Upper lobe of right lung (tissue), 1 donor: ENCODE results near the gene OR56B4. TPM values are rescaled to one million over a fixed set of nuclear protein-coding genes. Genes with fewer than 3 reads are reported as not detected.

Experiments used
- ATAC-seq: fragments of 200-7000 bp; cut with Tn5 transposase; one replicate; pipeline ENCODE4 v1.9.1; 2020; ENCODE audit warnings: mild to moderate bottlenecking, moderate library complexity
- DNase-seq: peaks from one replicate; pipeline ENCODE4 v3.0.0-alpha.2; 2020
- H3K27ac ChIP-seq: fragments of 200-600 bp; one replicate; pipeline ENCODE4 v1.8.0; 2022
- H3K27me3 ChIP-seq: fragments of 200-600 bp; one replicate; pipeline ENCODE4 v1.8.0; 2022; ENCODE audit warnings: mild to moderate bottlenecking
- H3K36me3 ChIP-seq: fragments of 200-600 bp; one replicate; pipeline ENCODE4 v1.8.0; 2022
- H3K4me1 ChIP-seq: fragments of 200-600 bp; one replicate; pipeline ENCODE4 v1.8.0; 2022
- H3K4me3 ChIP-seq: fragments of 200-600 bp; one replicate; pipeline ENCODE4 v1.8.0; 2022; ENCODE audit warnings: mild to moderate bottlenecking
- H3K9me3 ChIP-seq: fragments of 200-600 bp; one replicate; pipeline ENCODE4 v1.8.0; 2022
- CTCF ChIP-seq: fragments of 200-600 bp; IDR thresholded peaks from one replicate; pipeline ENCODE4 v1.8.0; 2022; ENCODE audit warnings: antibody characterized with exemption
- intact Hi-C: fragments of 100-400 bp; cut with DNase I; formaldehyde crosslinking; loops from one replicate; pipeline ENCODE4 v1.11.0; 2022
- total RNA-seq: library from RNA; stranded (reverse); fragmentation: NEBNext Ultra II Directional; extraction: Animal tissue kit (Norgen Biotek cat#: 25700); gene quantifications from one replicate; pipeline ENCODE4 v1.2.1, GENCODE V29; 2021
- donor health status: DM: no; HTN: yes; CAD: no; lungs with severe emphysema.

Gene OR56B4
- total RNA-seq, 1 donor from 2014 or later: not detected

DNA sequence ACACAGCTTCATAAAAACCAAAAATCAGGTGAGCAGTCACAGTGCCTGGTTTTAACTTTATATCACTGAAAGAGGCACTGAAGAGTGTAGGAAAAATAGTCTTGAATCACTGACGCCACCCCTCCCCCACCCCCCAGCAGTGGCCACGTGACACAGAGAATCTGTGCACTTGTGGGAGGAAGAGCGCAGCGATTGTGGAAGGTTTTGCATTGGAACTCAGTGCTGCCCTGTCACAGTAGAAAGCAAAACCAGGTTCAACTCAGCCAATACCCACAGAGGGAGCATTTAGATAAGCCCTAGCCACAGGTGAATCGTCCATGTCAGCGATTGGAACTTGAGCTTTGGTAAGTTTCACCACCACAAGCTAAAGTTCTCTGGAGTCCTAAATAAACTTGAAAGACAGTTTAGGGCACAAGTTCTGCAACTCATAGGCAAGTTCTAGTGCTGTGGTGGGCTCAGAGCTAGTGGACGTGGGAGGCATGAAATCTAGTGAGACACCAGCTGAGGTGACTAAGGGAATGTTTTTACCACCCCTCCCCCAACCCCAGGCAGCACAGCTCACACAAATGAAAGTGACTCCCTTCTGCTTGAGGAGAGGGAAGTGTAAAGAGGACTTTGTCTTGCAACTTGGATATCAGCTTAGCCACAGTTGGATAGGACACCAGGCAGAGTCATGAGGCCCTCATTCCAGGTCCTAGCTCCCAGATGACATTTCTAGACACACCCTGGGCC lies 49.3 kb downstream of the OR56B4 start:
- Histone ChIP-seq H3K4me3 (no peak overlapping the region), H3K4me1 (no peaks in the 10 kb centered on the region), H3K27ac (no peak overlapping the region), H3K27me3 (no peaks in the 10 kb centered on the region), H3K9me3 (no peaks in the 10 kb centered on the region), H3K36me3 (no peaks in the 10 kb centered on the region)
- intact Hi-C loops: no loop called here
- DNase-seq: no peak
- TF ChIP-seq CTCF: no peak
- peak; percentile 19 for ATAC-seq

Other genes with a start within 250 kb of the OR56B4 start
- not detected for gene OR52E8, start 250.0 kb upstream of the OR56B4 start, total RNA-seq
- gene OR52E4, start 227.1 kb upstream of the OR56B4 start, total RNA-seq: not detected
- gene OR52E5, start 214.5 kb upstream of the OR56B4 start, total RNA-seq: not detected
- gene OR56A3, start 165.4 kb upstream of the OR56B4 start, total RNA-seq: not detected
- gene OR56A5, start 139.2 kb upstream of the OR56B4 start, total RNA-seq: not detected
- not detected for gene OR52L1, start 120.7 kb upstream of the OR56B4 start, total RNA-seq
- gene OR56A4, start 100.7 kb upstream of the OR56B4 start, total RNA-seq: not detected
- not detected for gene OR56A1, start 76.9 kb upstream of the OR56B4 start, total RNA-seq
- gene OR52B2, start 62.6 kb downstream of the OR56B4 start, total RNA-seq: not detected
- gene OR52W1, start 91.5 kb downstream of the OR56B4 start, total RNA-seq: not detected
- gene C11orf42, start 97.9 kb downstream of the OR56B4 start, total RNA-seq: not detected
- 40.6 TPM for gene FHIP1B, start 127.0 kb downstream of the OR56B4 start, total RNA-seq
- not detected for gene CNGA4, start 131.4 kb downstream of the OR56B4 start, total RNA-seq
- not detected for gene CCKBR, start 152.2 kb downstream of the OR56B4 start, total RNA-seq
- gene CAVIN3, start 212.8 kb downstream of the OR56B4 start, total RNA-seq: 48.8 TPM